Brain pericyte (primary cell): ENCODE results near the gene ZNF160.
"Not testable (repeated sequence)": the region's sequence is repeated elsewhere in the genome, so short reads cannot be mapped to it uniquely, and the experiment has no call there.

Experiments
- DNase-seq: peaks from one replicate; pipeline ENCODE4 v3.0.0-alpha.2; 2012; ENCODE audit warnings: low read depth, low spot score

The ZNF160 gene

GRCh38 chr19:53092723-53093122, 10.5 kb downstream of the ZNF160 start:
- no peak for DNase-seq

DNA sequence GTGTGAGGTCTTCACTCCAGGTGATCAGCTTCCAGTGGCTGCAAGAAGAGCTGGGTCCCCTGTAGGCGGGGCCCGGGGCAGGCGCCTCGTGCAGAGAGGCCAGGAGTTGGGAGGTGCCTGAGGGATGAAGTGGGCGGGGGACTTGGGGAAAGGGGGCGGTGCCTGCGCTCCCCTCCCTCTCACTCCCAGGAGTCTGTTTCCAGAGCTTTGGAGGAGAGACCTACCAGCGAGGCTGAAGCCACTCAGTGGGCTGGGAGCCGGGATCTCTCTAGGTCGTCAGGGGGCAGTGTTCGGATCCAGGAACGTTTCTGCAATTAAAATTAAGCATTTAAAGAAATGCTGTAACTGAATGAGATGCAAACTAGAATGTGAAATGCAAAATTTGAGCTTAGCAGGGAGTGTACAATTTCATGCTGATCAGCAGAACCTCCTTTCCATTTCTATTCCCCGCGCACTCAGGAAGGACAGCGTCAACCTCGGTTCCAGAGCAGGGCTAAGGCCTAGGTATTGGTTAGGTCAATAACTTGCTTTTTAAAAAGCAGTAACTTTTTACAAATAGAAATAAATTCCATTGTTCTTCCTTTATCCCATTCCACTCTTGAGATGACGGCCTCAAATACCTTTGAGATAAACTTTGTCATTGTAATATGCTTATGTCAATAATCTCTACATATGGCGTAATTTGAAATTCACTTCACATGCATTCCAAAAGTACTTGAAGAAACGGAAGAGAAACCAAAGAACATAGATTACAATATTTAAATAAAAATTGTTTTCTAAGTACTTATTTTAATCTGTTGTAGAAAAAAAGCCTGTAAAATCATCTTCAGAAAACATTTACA, 11.6 kb downstream of the ZNF160 start:
- no peak for DNase-seq

GRCh38 chr19:53088091-53088490, 15.1 kb downstream of the ZNF160 start:
- no peak for DNase-seq

DNA sequence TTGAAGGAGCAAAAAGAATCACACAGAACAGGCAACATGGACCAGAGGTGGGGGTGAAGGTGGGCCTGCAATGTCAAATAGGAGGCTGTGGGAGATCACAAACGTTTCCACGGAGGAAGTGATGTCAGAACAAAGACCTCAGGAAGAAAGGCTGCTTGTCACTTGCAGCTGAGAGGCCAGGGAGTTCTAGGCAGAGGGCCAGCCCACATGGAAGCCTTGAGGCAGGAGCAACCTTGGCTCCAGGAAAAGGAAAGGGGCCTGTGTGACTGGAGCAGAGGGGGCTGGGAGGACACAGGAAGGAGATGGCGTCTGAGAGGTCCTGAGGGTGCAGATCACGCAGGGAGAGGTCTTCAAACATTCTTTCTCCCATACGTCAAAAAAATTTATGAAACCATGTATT, 16.3 kb downstream of the ZNF160 start:
- no peak for DNase-seq

GRCh38 chr19:53085496-53085895, 17.7 kb downstream of the ZNF160 start:
- no peak for DNase-seq

GRCh38 chr19:53082929-53083328, 20.3 kb downstream of the ZNF160 start:
- DNase-seq, result no peak

GRCh38 chr19:53079313-53079924, 23.8 kb downstream of the ZNF160 start:
- DNase-seq, result no peak

DNA sequence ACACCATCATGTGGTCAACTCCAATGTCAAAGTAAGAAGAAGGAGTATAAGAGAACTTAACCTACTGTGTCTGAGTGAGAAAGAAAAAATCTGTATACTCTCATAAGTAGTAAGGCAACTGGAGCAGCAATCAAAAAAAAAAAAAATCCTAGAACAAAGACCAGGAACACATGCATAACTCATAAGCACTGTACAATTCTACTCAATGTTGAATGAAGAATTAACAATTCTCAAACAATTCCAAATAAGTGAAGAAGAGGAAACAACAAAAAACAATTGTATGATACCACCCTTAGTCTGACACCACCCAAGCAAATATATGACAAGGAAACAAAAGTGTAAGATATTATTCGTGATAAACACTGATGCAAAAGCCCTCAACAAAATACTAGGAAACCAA, 24.6 kb downstream of the ZNF160 start:
- DNase-seq, result no peak

- DNase-seq, result no peak
Measured at GRCh38 chr19:53076984-53077383, 26.2 kb downstream of the ZNF160 start.

DNA sequence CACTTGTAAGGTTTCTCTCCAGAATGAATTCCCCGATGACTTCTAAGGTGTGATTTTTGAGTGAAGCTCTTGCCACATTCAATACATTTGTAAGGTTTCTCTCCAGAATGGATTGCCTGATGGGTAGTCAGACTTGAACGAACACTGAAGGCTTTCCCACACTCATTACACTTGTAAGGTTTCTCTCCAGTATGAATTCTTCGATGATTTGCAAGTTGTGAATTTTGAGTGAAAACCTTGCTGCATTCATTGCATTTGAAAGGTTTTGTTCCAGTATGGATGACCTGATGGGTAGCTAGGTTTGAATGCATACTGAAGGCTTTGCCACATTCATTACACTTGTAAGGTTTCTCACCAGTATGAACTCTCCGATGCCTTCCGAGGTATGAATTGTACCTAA, 34.4 kb downstream of the ZNF160 start:
- DNase-seq, result no peak

- no peak for DNase-seq
Measured at GRCh38 chr19:53068199-53068598, 35.0 kb downstream of the ZNF160 start.

GRCh38 chr19:53057904-53058580, 45.2 kb downstream of the ZNF160 start:
- no peak for DNase-seq

DNA sequence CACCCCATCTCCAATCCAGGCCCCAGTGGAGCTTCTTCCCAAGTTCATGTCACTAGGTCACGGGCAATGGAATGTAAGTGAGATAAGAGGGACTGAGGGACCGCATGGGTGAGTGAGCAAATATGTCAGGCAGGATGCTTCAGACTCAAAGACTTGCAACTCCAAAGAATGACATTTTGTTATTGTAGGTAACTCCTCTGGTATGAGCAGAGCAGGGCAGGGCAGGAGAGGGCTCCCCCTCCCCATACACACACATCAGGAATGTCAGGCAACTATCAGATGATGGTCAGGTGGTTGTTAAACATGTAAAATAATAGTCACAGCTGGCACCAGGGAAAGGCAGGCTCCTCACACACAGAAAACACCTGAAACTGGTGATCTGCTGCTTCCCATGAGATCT, 48.1 kb downstream of the ZNF160 start:
- no peak for DNase-seq

- no peak for DNase-seq
Measured at GRCh38 chr19:53047379-53047778, 55.8 kb downstream of the ZNF160 start.

- DNase-seq, result no peak
Measured at GRCh38 chr19:53045536-53045935, 57.7 kb downstream of the ZNF160 start.

- DNase-seq, result no peak
Measured at GRCh38 chr19:53041366-53041765, 61.9 kb downstream of the ZNF160 start.

DNA sequence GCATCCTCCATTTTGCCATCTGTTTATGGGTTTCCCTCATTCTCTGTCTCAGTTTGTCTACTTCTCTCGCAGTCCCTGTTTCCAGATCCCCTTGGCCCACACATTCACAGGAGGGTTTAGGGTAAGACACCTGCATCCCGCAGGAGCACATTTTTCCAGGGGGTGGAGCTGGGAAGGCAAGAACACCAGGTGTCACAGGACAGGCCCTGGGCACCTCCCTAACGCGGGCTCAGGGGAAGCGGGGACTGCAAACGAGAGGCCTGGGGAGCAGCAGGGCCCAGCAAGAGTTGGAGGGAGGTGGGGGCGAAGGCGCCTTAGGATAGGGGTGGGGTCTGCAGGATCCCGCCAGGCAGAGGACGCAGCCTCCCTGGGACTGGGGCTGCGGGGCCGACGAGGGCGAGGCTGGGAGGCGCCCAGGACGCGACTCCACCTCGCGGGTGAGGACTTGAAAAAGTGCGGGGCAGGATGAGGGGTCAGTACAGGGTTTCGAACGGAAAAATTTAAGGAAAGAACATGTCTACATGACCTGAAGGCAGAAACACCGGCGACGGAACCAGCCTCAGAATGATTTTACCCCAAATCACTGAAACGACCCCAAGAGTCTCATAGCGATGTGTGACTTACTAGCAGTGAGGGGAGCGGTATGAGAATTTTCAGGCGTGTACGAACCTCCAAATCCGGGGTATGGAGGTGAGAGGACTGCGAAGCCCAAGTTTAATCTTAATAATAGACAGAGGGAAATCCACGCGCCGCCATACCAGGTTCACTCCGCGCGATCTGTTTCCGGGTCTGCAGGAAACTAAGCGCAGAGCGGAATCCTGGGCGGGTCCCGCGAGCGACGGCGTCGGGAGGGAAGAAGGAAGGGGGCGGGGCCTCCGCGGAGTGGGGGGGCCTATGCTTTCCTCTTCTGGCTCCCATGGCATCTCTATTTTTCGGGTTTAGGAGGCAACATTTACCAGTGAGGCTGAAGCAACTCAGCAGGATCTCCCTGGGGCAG, 65.8 kb downstream of the ZNF160 start:
- DNase-seq, result no peak

GRCh38 chr19:53034948-53035675, 68.1 kb downstream of the ZNF160 start:
- no peak for DNase-seq

- no peak for DNase-seq
Measured at GRCh38 chr19:53034054-53034453, 69.2 kb downstream of the ZNF160 start.

- not testable (repeated sequence) for DNase-seq
Measured at GRCh38 chr19:53028306-53028705, 74.9 kb downstream of the ZNF160 start.

- DNase-seq, result no peak
Measured at GRCh38 chr19:53019684-53020083, 83.5 kb downstream of the ZNF160 start.
